Right atrium auricular region (tissue), 2 donors: ENCODE data around the gene NT5C1A. TPM values are rescaled to one million over a fixed set of nuclear protein-coding genes. Genes with fewer than 3 reads are reported as not detected.

ENCODE experiments used
- DNase-seq: peaks from one replicate; pipeline ENCODE4 v3.0.0-alpha.2; 2019; ENCODE audit warnings: low spot score
- H3K27ac ChIP-seq, 2 donors: fragments of 200-600 bp; sonication (generic); 1 replicate in 1 of 2; 2 replicates in 1 of 2; pipeline ENCODE4 v1.5.1; 2016 to 2019
- H3K27me3 ChIP-seq, 2 donors: fragments of 200-600 bp; sonication (generic); one replicate each; pipeline versions ENCODE4 v1.5.1 to v1.6.0; 2017 to 2019
- H3K36me3 ChIP-seq: fragments of 200-600 bp; sonication (generic); one replicate; pipeline ENCODE4 v1.5.1; 2016
- H3K4me1 ChIP-seq, 2 donors: fragments of 200-600 bp; sonication (generic); one replicate each; pipeline versions ENCODE4 v1.5.1 to v1.6.0; 2017 to 2019
- H3K4me3 ChIP-seq, 2 donors: fragments of 200-600 bp; sonication (generic); 1 replicate in 1 of 2; 2 replicates in 1 of 2; pipeline ENCODE4 v1.5.1; 2017 to 2019; ENCODE audit warnings: mild to moderate bottlenecking in 1 of 2, moderate library complexity in 1 of 2
- H3K9me3 ChIP-seq, 2 donors: fragments of 200-600 bp; sonication (generic); one replicate each; pipeline ENCODE4 v1.5.1; 2019
- total RNA-seq, 2 donors: library from RNA; depleted of rRNA; stranded (reverse); fragments of >200 nt; gene quantifications; one replicate each; pipeline ENCODE4 v1.1.0, GENCODE V29; 2016
- TF ChIP-seq, protein P1 (sequence below), 2 donors: fragments of 200-600 bp; sonication (generic); IDR thresholded peaks; one replicate each; pipeline ENCODE4 v1.5.1; 2019; ENCODE audit warnings: antibody characterized with exemption in 2 of 2

The NT5C1A gene
- total RNA-seq, 2 donors from 2014 or later, result 4.6 to 24.6 TPM

DNA sequence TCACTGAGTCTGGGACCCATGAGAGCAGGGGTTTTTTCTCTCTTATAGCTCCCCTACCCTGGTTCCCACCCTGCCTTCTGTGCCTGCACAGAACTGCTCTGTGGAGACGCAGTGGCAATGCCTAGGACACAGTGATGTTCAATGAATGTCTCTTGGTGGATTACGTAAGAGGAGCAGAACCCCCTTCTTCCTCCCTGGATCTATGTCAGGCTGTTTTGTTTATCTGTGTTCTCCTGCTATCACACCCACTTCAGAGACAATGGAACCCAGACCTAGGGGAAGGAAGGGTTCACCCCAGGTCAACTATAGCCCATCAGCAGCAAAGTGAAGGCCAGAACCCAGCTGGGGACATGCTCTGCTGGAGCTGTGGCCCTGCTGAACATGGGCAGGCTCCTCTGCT lies 17.3 kb upstream of the NT5C1A start:
- TF ChIP-seq, protein P1, sequence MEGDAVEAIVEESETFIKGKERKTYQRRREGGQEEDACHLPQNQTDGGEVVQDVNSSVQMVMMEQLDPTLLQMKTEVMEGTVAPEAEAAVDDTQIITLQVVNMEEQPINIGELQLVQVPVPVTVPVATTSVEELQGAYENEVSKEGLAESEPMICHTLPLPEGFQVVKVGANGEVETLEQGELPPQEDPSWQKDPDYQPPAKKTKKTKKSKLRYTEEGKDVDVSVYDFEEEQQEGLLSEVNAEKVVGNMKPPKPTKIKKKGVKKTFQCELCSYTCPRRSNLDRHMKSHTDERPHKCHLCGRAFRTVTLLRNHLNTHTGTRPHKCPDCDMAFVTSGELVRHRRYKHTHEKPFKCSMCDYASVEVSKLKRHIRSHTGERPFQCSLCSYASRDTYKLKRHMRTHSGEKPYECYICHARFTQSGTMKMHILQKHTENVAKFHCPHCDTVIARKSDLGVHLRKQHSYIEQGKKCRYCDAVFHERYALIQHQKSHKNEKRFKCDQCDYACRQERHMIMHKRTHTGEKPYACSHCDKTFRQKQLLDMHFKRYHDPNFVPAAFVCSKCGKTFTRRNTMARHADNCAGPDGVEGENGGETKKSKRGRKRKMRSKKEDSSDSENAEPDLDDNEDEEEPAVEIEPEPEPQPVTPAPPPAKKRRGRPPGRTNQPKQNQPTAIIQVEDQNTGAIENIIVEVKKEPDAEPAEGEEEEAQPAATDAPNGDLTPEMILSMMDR (IDR thresholded peaks at IDR 0.05), result no peak
- H3K27me3 ChIP-seq, result peaks cover 0 to 11% of the 10 kb centered on the region in 2 donors
- H3K27ac ChIP-seq, result no peak overlapping the region
- no peak for DNase-seq
- no peak overlapping the region for H3K4me3 ChIP-seq
- peaks cover 0 to 20% of the 10 kb centered on the region in 2 donors for H3K4me1 ChIP-seq
- H3K9me3 ChIP-seq, result no peaks in the 10 kb centered on the region
- no peaks in the 10 kb centered on the region for H3K36me3 ChIP-seq

DNA sequence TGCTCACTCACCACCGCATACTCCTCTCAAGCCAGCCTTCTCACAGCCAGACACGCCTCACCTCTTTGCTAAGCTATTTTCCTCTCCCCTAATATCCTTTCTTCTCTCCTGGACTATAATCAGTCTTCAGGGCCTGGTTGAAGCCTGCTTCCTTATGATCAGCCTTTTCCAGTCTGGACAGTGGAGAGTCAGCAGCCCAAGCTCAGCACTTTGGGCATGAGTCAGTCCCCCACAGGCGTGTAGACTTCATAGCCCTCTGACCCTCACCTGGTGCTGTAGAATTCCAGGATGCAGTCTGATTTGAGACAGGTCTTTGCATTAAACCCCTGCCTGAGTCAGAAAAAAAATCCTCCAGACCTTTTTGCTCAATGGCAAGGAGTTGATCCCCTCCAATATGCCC lies 16.8 kb upstream of the NT5C1A start:
- no peaks in the 10 kb centered on the region for H3K9me3 ChIP-seq
- H3K27me3 ChIP-seq, result peaks cover 0 to 11% of the 10 kb centered on the region in 2 donors

DNA sequence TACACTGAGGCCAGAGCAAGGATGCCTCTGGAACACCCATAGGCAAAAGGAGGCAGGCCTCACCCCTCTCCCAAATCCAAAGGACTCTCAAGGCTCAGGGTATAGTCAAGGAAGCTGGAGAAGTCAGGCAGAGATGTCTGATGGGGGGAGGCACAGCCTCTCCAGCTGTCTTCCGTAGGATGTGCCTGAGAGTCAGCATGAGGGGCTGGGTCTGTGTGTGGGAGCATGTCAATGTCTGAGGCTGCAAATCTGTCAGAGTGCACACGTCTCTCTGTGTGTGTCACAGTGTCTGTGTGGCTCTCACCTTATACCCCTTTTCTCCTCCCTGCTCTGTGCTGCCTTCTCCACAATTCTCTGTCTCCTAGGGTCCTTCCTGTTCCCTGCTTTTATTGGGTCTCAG lies 15.3 kb upstream of the NT5C1A start:
- no peak overlapping the region for H3K4me3 ChIP-seq
- no peak for DNase-seq
- peaks cover 0 to 26% of the 10 kb centered on the region in 2 donors for H3K4me1 ChIP-seq
- TF ChIP-seq, protein P1 (IDR thresholded peaks at IDR 0.05), result no peak
- no peaks in the 10 kb centered on the region for H3K36me3 ChIP-seq
- peaks cover 0 to 7% of the 10 kb centered on the region in 2 donors for H3K27me3 ChIP-seq
- H3K27ac ChIP-seq, result no peak overlapping the region
- H3K9me3 ChIP-seq, result no peaks in the 10 kb centered on the region

More for the DNA sequence above, 16.8 kb upstream of the NT5C1A start:
- no peak for DNase-seq
- H3K4me3 ChIP-seq, result no peak overlapping the region
- H3K27ac ChIP-seq, result no peak overlapping the region
- H3K4me1 ChIP-seq, result peaks cover 0 to 23% of the 10 kb centered on the region in 2 donors
- no peaks in the 10 kb centered on the region for H3K36me3 ChIP-seq
- TF ChIP-seq, protein P1 (IDR thresholded peaks at IDR 0.05), result no peak

DNA sequence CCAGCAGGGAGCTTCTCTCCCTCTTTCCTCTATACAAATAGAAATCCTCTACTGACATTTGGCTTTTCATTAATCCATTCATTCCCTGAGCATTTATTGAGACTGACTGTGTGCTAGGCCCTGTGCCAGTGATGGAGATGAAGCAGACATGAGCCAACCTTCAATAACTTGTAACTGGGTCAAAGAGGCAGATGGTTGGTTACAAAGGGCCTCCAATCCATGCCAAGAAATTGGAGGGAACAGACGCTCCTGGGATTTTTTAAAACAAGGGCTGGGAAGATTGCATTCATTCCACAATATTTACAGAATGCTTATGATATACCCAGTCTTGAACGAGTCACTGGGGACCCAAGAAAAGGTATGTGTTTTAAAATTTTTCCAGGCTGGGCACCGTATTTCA lies 13.2 kb upstream of the NT5C1A start:
- H3K9me3 ChIP-seq, result no peaks in the 10 kb centered on the region
- H3K27me3 ChIP-seq, result no peaks in the 10 kb centered on the region
- TF ChIP-seq, protein P1 (IDR thresholded peaks at IDR 0.05), result no peak
- no peak overlapping the region for H3K4me3 ChIP-seq
- H3K36me3 ChIP-seq, result no peaks in the 10 kb centered on the region
- no peak for DNase-seq
- no peak overlapping the region for H3K27ac ChIP-seq
- peaks cover 0 to 9% of the 10 kb centered on the region in 2 donors for H3K4me1 ChIP-seq

DNA sequence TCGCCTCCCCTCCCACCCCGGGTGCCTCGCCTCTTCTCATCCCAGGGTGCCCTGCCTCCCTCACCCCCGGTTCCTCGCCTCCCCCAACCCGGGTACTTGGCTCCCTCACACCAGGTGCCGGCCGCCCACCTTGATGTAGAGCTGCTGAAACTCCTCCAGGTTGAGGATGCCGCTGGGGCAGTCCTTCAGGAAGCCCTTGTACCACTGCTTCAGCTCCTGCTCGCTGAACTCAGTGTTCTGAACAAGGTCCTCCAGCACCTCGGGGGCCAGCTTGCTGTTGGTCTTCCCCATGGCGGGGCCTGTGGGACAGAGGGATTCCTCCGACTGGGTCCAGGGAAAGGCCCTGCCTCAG lies 12.4 kb upstream of the NT5C1A start:
- H3K4me3 ChIP-seq, result no peak overlapping the region
- no peak overlapping the region for H3K27ac ChIP-seq
- no peaks in the 10 kb centered on the region for H3K9me3 ChIP-seq
- no peaks in the 10 kb centered on the region for H3K27me3 ChIP-seq
- TF ChIP-seq, protein P1 (IDR thresholded peaks at IDR 0.05), result no peak
- peaks cover 0 to 9% of the 10 kb centered on the region in 2 donors for H3K4me1 ChIP-seq
- DNase-seq, result no peak
- no peaks in the 10 kb centered on the region for H3K36me3 ChIP-seq

DNA sequence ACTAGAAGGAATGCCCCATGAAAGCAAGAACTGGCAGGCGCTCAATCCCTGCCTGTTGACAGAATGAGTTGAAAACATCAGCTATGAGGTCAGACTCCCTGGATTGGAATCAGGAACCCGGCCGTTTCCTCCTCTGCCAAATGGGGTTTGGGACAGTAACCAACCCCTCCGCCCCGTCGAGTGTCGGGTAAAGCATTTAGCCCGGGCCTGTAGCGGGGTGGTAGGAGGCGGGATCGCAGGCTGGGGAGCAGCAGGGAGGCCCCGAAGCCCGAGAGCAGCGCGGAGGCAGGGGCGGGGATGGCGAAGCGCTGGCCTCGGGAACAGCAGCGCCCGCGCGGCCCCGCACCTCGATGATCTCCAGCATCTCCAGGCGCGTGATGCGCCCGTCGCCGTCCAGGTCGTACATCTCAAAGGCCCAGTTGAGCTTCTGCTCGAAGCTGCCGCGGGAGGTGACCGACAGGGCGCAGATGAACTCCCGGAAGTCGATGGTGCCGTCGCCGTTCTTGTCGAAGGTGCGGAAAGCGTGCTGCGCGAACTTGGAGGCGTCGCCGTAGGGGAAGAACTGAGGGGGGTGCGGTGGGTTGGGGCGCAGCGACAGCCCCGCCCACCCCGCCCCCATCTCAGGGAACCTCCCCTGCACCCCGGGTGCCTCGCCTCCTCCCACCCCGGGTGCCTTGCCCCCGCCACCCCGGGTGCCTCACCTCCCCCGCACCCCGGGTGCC lies 11.8 kb upstream of the NT5C1A start:
- Histone ChIP-seq H3K36me3 (no peaks in the 10 kb centered on the region), H3K4me1 (peaks cover 0 to 9% of the 10 kb centered on the region in 2 donors), H3K4me3 (peak overlapping the region in 1 of 2 donors; percentile 24), H3K9me3 (no peaks in the 10 kb centered on the region), H3K27me3 (no peaks in the 10 kb centered on the region), H3K27ac (no peak overlapping the region)
- TF ChIP-seq, protein P1 (IDR thresholded peaks at IDR 0.05), result no peak
- DNase-seq, result no peak
